Hematopoietic multipotent progenitor cell treated with erythropoietin and hydrocortisone succinate and interleukin-3 and kit ligand, for 17 days (in vitro differentiated cells): ENCODE measurements around the gene ADCY9.

Experiments
- DNase-seq: peaks from one replicate; pipeline ENCODE4 v3.0.0-alpha.2; 2015; ENCODE audit warnings: low spot score

ADCY9 gene

GRCh38 chr16:4032768-4033167 lies 83.5 kb downstream of the ADCY9 start:
- no peak for DNase-seq

GRCh38 chr16:4028144-4028543 lies 88.1 kb downstream of the ADCY9 start:
- DNase-seq, result no peak

GRCh38 chr16:4026854-4027253 lies 89.4 kb downstream of the ADCY9 start:
- no peak for DNase-seq

GRCh38 chr16:4025428-4025827 lies 90.8 kb downstream of the ADCY9 start:
- no peak for DNase-seq

GRCh38 chr16:4021916-4022315 lies 94.3 kb downstream of the ADCY9 start:
- no peak for DNase-seq

GRCh38 chr16:4021070-4021779 lies 95.0 kb downstream of the ADCY9 start:
- no peak for DNase-seq

GRCh38 chr16:4019371-4019791 lies 96.9 kb downstream of the ADCY9 start:
- DNase-seq, result no peak

- no peak for DNase-seq
Measured at GRCh38 chr16:4018391-4018790, 97.9 kb downstream of the ADCY9 start.

GRCh38 chr16:4017807-4018206 lies 98.4 kb downstream of the ADCY9 start:
- no peak for DNase-seq

- no peak for DNase-seq
Measured at GRCh38 chr16:4016658-4017057, 99.6 kb downstream of the ADCY9 start.

GRCh38 chr16:4016005-4016352 lies 100.3 kb downstream of the ADCY9 start:
- no peak for DNase-seq

- no peak for DNase-seq
Measured at GRCh38 chr16:4015275-4016004, 100.8 kb downstream of the ADCY9 start.

GRCh38 chr16:4011940-4012629 lies 104.2 kb downstream of the ADCY9 start:
- DNase-seq, result no peak

- no peak for DNase-seq
Measured at GRCh38 chr16:4011225-4011939, 104.9 kb downstream of the ADCY9 start.

- no peak for DNase-seq
Measured at GRCh38 chr16:4010225-4011158, 105.8 kb downstream of the ADCY9 start.

GRCh38 chr16:4009177-4009576 lies 107.1 kb downstream of the ADCY9 start:
- no peak for DNase-seq

GRCh38 chr16:4008116-4008515 lies 108.1 kb downstream of the ADCY9 start:
- DNase-seq, result no peak

GRCh38 chr16:4006397-4006999 lies 109.7 kb downstream of the ADCY9 start:
- DNase-seq, result no peak

- DNase-seq, result no peak
Measured at GRCh38 chr16:4005731-4006130, 110.5 kb downstream of the ADCY9 start.

- no peak for DNase-seq
Measured at GRCh38 chr16:4005281-4005680, 111.0 kb downstream of the ADCY9 start.

GRCh38 chr16:4004206-4004605 lies 112.0 kb downstream of the ADCY9 start:
- no peak for DNase-seq
